GM21381 (cell line): Measurements from ENCODE around the gene NRP1.

Experiments used
- ATAC-seq: cut with Tn5 transposase; IDR thresholded peaks from one replicate; pipeline ENCODE4 v1.9.1; 2021; ENCODE audit warnings: mild to moderate bottlenecking, moderate library complexity; ENCODE audit not compliant: unreplicated experiment

NRP1 gene

DNA sequence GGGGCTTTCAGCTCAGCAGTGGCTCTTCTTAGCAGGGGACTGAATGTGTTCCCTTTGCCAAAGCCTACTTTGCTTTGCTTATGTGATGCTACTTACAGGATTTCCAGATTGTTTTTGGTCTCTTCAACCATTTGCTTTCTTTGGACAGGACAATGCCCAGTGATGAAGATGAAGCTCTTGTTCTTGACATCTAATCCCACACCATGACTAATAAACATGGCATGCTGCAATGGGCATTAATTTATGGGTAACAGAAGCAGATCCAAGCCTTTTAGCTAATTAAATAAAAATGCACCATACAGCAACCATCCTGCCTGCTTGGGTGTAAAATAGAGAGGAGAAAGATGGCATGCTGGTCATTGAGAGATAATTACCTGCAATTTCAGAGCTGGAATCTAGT is 200.9 kb downstream of the NRP1 start:
- no peak for ATAC-seq

DNA sequence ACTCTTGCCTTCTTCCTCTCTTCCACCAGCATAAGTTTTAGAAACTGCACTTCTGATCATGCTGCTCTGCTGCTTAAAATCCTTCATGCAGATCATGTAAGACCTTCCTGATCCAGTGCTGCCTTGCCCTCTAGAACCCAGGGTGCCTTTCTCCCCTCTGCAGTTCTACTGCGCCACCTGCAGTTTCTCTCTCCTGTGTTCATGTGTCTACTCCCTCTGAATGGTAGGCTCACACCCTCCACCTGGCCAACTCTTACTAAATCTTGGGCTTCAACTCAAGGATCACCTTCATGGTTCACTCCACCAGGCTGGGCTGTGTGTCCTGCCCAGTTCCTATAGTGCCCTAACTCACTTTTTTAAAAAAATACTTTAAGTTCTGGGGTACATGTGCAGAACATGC is 201.8 kb downstream of the NRP1 start:
- ATAC-seq, result no peak

DNA sequence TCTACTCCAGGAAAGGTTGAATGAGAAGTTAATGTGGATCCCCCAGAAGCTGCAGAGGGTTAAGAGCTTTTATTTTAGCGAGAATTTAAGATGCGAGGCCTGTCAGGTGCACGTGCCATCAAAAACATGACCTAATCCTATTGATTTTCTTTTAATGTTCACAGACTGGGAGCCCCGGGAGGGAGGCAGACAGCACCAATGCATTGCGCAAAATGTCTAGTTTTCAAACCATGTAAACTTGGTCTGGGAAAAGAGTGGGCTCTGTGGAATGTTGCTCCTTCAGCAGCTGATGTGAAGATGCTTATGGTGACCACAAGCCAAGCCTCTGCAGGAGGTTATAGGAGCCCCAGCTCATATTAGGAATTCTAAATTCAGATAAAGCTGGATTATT is 204.5 kb downstream of the NRP1 start:
- ATAC-seq, result no peak

DNA sequence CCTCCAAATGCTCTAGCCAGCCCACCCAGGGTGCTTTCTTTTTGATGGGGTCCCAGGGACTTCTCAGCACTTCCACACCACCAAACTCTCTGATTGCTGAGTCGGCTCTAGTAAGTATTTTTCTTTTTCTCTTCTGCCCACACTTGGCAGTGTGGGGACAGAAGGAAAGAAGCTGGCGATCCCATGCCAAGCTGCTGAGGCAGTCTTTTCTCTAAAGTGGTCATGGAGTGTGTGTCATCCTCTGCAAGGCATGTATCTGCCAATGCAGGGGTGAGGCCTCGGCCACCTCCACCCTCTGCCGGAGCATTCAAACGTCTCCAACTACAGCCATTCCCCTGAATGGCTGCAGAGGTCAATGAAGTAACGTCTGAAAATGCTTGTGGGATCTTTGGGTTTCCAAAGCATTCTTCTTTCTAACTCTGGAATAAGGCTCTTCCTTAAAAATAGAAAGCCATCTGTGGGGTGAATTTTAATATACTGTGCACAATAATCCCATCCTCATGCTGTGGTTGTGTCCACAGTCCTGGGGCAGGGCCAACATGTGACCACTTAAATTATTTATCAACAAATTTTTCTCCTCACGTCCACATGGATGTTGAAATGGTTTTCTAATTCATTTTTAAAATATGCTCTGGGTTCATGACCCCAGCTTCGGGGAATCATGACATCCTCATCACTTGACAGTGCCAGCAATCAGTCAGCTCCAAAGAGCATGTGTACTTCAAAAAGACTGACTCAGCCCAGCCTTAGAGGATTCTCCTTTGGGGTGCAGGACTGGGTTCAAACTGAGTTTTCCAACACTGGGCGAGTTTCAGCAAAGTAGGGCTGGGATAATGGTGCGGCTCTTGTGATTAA is 205.1 kb downstream of the NRP1 start:
- ATAC-seq, result no peak

DNA sequence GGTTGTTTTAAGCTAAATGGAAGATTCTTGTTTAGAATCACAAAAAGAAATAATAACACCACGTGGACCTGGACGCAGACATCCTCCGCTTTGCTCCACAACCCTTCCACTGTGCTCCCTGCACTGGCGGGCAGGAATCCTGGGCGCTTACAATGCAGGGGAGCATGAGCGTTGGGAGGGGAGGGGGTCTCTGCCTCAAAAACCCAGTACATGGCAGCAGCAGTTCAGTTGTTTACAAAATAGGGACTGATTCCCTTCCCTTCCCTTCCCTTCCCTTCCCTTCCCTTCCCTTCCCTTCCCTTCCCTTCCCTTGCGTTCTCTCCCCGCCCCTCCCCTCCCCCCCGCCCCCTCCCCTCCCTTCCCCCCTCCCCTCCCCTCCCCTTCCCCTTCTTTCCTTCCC is 206.8 kb downstream of the NRP1 start:
- ATAC-seq, result no peak
